GM21390 (cell line): ENCODE measurements around the gene POSTN.
"Not testable (repeated sequence)": the region's sequence is repeated elsewhere in the genome, so short reads cannot be mapped to it uniquely, and the experiment has no call there.

Experiments used
- ATAC-seq: cut with Tn5 transposase; IDR thresholded peaks from one replicate; pipeline ENCODE4 v1.9.1; 2021; ENCODE audit not compliant: unreplicated experiment

Gene POSTN

GRCh38 chr13:37597477-37598025, 1.0 kb downstream of the POSTN start:
- no peak for ATAC-seq

- no peak for ATAC-seq
These were observed 1.8 kb downstream of the POSTN start for GRCh38 chr13:37596805-37597204.

GRCh38 chr13:37595162-37595561, 3.4 kb downstream of the POSTN start:
- ATAC-seq, result no peak

- ATAC-seq, result no peak
These were observed 4.0 kb downstream of the POSTN start for GRCh38 chr13:37594550-37594949.

- not testable (repeated sequence) for ATAC-seq
These were observed 9.2 kb downstream of the POSTN start for GRCh38 chr13:37589381-37589780.

- no peak for ATAC-seq
These were observed 11.3 kb downstream of the POSTN start for GRCh38 chr13:37587236-37587635.

GRCh38 chr13:37586164-37586563, 12.4 kb downstream of the POSTN start:
- no peak for ATAC-seq

- ATAC-seq, result no peak
These were observed 13.0 kb downstream of the POSTN start for GRCh38 chr13:37585541-37585940.

GRCh38 chr13:37576601-37577000, 22.0 kb downstream of the POSTN start:
- ATAC-seq, result no peak

- no peak for ATAC-seq
These were observed 33.1 kb downstream of the POSTN start for GRCh38 chr13:37565425-37565824.

GRCh38 chr13:37561031-37561430, 37.5 kb downstream of the POSTN start:
- no peak for ATAC-seq

- ATAC-seq, result no peak
These were observed 38.0 kb downstream of the POSTN start for GRCh38 chr13:37560526-37560925.

- not testable (repeated sequence) for ATAC-seq
These were observed 39.8 kb downstream of the POSTN start for GRCh38 chr13:37558766-37559165.

- ATAC-seq, result no peak
These were observed 52.5 kb downstream of the POSTN start for GRCh38 chr13:37546087-37546486.

- ATAC-seq, result no peak
These were observed 53.6 kb downstream of the POSTN start for GRCh38 chr13:37544995-37545394.

GRCh38 chr13:37539976-37540605, 58.5 kb downstream of the POSTN start:
- no peak for ATAC-seq

- no peak for ATAC-seq
These were observed 59.4 kb downstream of the POSTN start for GRCh38 chr13:37539170-37539569.

- ATAC-seq, result no peak
These were observed 63.1 kb downstream of the POSTN start for GRCh38 chr13:37535501-37535900.

GRCh38 chr13:37534676-37535075, 63.9 kb downstream of the POSTN start:
- ATAC-seq, result no peak

GRCh38 chr13:37534181-37534580, 64.4 kb downstream of the POSTN start:
- no peak for ATAC-seq

- ATAC-seq, result no peak
These were observed 67.5 kb downstream of the POSTN start for GRCh38 chr13:37531049-37531448.

GRCh38 chr13:37529751-37530385, 68.7 kb downstream of the POSTN start:
- ATAC-seq, result no peak
